MM.1S (cell line): ENCODE data around the gene TMEM272.

Source experiments
- DNase-seq: peaks from one replicate; pipeline ENCODE4 v3.0.0-alpha.2; 2015
- H2AFZ ChIP-seq: fragments of 300-600 bp; sonication (generic); 2 replicates; pipeline ENCODE4 v1.6.0; 2016; ENCODE audit warnings: antibody characterized with exemption, low read length
- H3F3A ChIP-seq: fragments of 300-600 bp; sonication (generic); 2 replicates; pipeline ENCODE4 v1.6.1; 2016; ENCODE audit warnings: mild to moderate bottlenecking, antibody characterized with exemption, low read length, moderate library complexity, mixed read lengths; ENCODE audit not compliant: insufficient read depth
- H3K27ac ChIP-seq: fragments of 300-600 bp; sonication (generic); 2 replicates; pipeline ENCODE4 v1.5.1; 2016; ENCODE audit warnings: mild to moderate bottlenecking, low read length
- H3K27me3 ChIP-seq: fragments of 300-600 bp; sonication (generic); replicated peaks from 2 replicates; pipeline ENCODE4 v1.6.0; 2016; ENCODE audit warnings: low read length; ENCODE audit not compliant: insufficient read depth
- H3K36me3 ChIP-seq: fragments of 300-600 bp; sonication (generic); replicated peaks from 2 replicates; pipeline ENCODE4 v1.6.1; 2016; ENCODE audit warnings: mild to moderate bottlenecking, low read length, mixed read lengths; ENCODE audit not compliant: insufficient read depth
- H3K4me1 ChIP-seq: fragments of 300-600 bp; sonication (generic); 2 replicates; pipeline ENCODE4 v1.6.1; 2016; ENCODE audit warnings: low read length, mixed read lengths
- H3K4me2 ChIP-seq: fragments of 300-600 bp; sonication (generic); 2 replicates; pipeline ENCODE4 v1.6.0; 2016; ENCODE audit warnings: low read depth, low read length
- H3K4me3 ChIP-seq: fragments of 300-600 bp; sonication (generic); 2 replicates; pipeline ENCODE4 v1.5.1; 2016; ENCODE audit warnings: low read length, mixed read lengths
- H3K79me2 ChIP-seq: fragments of 300-600 bp; sonication (generic); 2 replicates; pipeline ENCODE4 v1.6.1; 2016; ENCODE audit warnings: mixed run types, low read length, mixed read lengths
- H3K9ac ChIP-seq: fragments of 300-600 bp; sonication (generic); 2 replicates; pipeline ENCODE4 v1.6.1; 2016; ENCODE audit warnings: low read length, mixed read lengths
- H3K9me2 ChIP-seq: fragments of 300-600 bp; sonication (generic); replicated peaks from 2 replicates; pipeline ENCODE4 v1.6.1; 2016; ENCODE audit warnings: mild to moderate bottlenecking, low read length, mixed read lengths; ENCODE audit not compliant: insufficient read depth
- H3K9me3 ChIP-seq: fragments of 300-600 bp; sonication (generic); replicated peaks from 2 replicates; pipeline ENCODE4 v1.6.1; 2016; ENCODE audit warnings: mild to moderate bottlenecking, low read length, mixed read lengths; ENCODE audit not compliant: insufficient read depth
- H4K20me1 ChIP-seq: fragments of 300-600 bp; sonication (generic); 2 replicates; pipeline ENCODE4 v1.6.1; 2016; ENCODE audit warnings: mild to moderate bottlenecking, low read length, moderate library complexity, mixed read lengths; ENCODE audit not compliant: insufficient read depth
- EZH2 ChIP-seq: fragments of 300-600 bp; sonication (generic); optimal IDR thresholded peaks from 2 replicates; pipeline ENCODE3; 2017; ENCODE audit warnings: low read depth, mild to moderate bottlenecking, antibody characterized with exemption, low read length, mixed read lengths
- EZH2phosphoT487 ChIP-seq: fragments of 300-600 bp; sonication (generic); IDR thresholded peaks from 2 replicates; pipeline ENCODE4 v1.6.1; 2018; ENCODE audit warnings: antibody characterized with exemption, low read length
- TF ChIP-seq, protein P1 (sequence below): fragments of 300-600 bp; sonication (generic); IDR thresholded peaks from 2 replicates; pipeline ENCODE4 v1.5.1; 2016; ENCODE audit warnings: antibody characterized with exemption, low read length, mixed read lengths

Gene TMEM272

DNA sequence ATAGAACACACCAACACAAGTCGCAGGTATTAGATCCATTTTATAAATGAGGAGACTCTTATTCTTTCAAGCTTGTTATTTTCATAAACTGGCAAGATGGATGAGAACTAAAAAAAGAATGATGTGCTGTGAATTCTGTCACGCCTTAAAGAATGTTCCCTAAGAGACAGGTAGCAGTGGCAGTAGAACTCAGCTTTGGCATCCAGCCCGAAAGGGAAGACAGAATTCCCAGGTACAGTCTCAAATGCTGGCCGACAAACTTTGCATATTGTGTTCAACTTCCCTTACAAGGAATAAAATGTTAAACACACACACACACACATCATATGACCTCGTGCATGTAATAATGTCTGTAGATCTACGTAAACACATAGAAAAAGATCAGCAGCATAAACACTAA, 3.2 kb downstream of the TMEM272 start:
- no peaks in the 10 kb centered on the region for H3K9me2 ChIP-seq
- TF ChIP-seq, protein P1, sequence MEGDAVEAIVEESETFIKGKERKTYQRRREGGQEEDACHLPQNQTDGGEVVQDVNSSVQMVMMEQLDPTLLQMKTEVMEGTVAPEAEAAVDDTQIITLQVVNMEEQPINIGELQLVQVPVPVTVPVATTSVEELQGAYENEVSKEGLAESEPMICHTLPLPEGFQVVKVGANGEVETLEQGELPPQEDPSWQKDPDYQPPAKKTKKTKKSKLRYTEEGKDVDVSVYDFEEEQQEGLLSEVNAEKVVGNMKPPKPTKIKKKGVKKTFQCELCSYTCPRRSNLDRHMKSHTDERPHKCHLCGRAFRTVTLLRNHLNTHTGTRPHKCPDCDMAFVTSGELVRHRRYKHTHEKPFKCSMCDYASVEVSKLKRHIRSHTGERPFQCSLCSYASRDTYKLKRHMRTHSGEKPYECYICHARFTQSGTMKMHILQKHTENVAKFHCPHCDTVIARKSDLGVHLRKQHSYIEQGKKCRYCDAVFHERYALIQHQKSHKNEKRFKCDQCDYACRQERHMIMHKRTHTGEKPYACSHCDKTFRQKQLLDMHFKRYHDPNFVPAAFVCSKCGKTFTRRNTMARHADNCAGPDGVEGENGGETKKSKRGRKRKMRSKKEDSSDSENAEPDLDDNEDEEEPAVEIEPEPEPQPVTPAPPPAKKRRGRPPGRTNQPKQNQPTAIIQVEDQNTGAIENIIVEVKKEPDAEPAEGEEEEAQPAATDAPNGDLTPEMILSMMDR, result no peak
- TF ChIP-seq EZH2phosphoT487, result no peak
- TF ChIP-seq EZH2, result no peak
- H3K36me3 ChIP-seq, result no peaks in the 10 kb centered on the region
- H3K27me3 ChIP-seq, result no peaks in the 10 kb centered on the region
- no peak for DNase-seq
- H3K4me1 ChIP-seq, result no peaks in the 10 kb centered on the region
- no peaks in the 10 kb centered on the region for H3K9me3 ChIP-seq
- H3K27ac ChIP-seq, result no peak overlapping the region
- H2AFZ ChIP-seq, result no peak overlapping the region
- no peak overlapping the region for H3K9ac ChIP-seq
- H3F3A ChIP-seq, result no peaks in the 10 kb centered on the region
- H3K4me2 ChIP-seq, result no peak overlapping the region
- H3K4me3 ChIP-seq, result no peak overlapping the region
- H4K20me1 ChIP-seq, result no peaks in the 10 kb centered on the region
- no peaks in the 10 kb centered on the region for H3K79me2 ChIP-seq

DNA sequence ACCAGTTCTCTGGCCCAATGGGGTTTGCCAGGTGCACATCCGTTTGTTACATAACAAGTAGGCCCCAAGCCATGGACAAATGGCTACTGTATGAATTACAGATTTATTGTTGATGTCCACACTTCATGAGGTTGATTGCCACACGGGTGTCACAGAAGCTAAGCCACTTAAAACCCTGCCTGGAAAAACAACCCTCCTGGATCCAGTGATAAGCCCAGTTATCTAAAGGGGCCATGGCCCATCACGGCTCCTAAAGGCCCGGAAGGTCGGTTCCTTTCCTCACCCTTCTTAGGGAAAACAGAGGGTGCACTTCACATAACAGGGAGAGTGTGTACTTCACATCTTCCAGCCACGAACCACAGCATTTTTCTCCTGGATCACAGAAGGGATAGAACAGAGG, 4.1 kb downstream of the TMEM272 start:
- Histone ChIP-seq H3K79me2 (no peaks in the 10 kb centered on the region), H3K9me2 (no peaks in the 10 kb centered on the region), H3K4me2 (no peak overlapping the region), H3K27me3 (no peaks in the 10 kb centered on the region), H3K4me1 (no peaks in the 10 kb centered on the region), H3K27ac (no peak overlapping the region), H3K9ac (no peak overlapping the region), H2AFZ (no peak overlapping the region), H3K9me3 (no peaks in the 10 kb centered on the region), H3F3A (no peaks in the 10 kb centered on the region), H4K20me1 (no peaks in the 10 kb centered on the region), H3K36me3 (no peaks in the 10 kb centered on the region), H3K4me3 (no peak overlapping the region)
- TF ChIP-seq EZH2phosphoT487 (no peak), EZH2 (no peak)
- TF ChIP-seq, protein P1, result no peak
- DNase-seq, result no peak

DNA sequence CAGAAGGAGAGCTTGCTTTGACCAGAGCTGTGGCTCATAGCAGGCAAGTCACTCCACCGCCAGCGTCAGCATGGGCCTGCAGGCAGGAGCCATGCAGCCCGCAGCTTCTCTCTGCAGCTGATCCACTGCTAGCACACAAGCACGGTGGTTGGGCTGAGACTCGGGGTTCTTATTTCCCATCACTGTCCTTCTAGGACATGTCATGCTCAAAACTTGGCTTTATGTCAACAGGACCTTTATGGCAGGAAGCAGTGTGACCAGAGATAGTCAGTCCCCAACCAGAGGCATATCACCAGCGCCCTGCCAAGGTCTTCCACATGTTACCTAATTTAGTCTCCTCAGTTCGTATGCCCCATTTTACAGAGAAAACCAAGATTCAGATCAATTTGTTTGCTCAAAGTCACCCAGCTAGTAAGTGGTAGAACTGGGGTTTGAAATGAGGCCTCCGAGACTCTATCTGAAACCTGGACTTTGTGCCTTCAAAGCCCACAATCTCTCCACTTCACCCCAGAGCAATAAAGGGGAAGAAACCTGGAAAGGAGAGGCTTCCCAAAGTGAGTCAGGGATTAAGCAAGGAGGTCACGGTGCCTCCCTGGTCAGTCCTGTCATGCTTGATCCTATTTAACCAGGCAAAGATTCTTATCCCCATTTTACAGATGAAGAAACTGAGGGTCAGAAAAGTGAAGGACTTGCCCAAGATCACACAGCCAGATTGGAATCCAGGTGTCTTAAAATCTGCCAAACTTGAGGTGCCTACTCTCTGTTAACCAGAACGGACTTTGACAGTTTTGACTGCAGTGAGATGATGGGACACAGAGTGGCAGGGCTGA, 5.1 kb downstream of the TMEM272 start:
- Histone ChIP-seq H3K4me2 (no peak overlapping the region), H3K4me3 (no peak overlapping the region), H3K9me3 (no peaks in the 10 kb centered on the region), H3K36me3 (no peaks in the 10 kb centered on the region), H4K20me1 (no peaks in the 10 kb centered on the region), H3K79me2 (no peaks in the 10 kb centered on the region), H3K9ac (no peak overlapping the region), H3K27ac (no peak overlapping the region), H3K9me2 (no peaks in the 10 kb centered on the region), H3F3A (no peaks in the 10 kb centered on the region), H3K27me3 (no peaks in the 10 kb centered on the region), H2AFZ (no peak overlapping the region), H3K4me1 (no peaks in the 10 kb centered on the region)
- no peak for DNase-seq
- TF ChIP-seq EZH2 (no peak), EZH2phosphoT487 (no peak)
- TF ChIP-seq, protein P1, result no peak
